ENCODE measurements around the gene IDS.
"Not testable (repeated sequence)": the region's sequence is repeated elsewhere in the genome, so short reads cannot be mapped to it uniquely, and the experiment has no call there.

DNA sequence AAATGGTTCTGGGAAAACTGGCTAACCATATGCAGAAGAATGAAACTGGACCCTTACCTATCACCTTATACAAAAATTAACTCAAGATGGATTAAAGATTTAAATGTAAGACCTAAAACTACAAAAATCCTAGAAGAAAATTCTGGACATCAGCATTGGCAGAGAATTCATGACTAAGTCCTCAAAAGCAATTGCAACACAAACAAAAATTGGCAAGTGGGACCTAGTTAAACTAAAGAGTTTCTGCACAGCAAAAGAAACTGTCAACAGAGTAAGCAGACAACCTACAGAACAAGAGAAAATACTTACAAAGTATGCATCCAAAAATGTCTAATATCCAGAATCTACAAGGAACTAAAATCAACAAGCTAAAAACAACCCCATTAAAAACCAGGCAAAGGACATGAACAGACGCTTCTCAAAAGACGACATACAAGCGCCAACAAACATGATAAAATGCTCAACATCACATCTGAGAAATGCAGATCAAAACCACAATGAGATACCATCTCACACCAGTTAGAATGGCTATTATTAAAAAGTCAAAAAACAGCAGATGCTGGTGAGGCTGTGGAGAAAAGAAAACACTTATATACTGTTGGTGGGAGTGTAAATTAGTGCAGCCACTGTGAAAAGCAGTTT is 15.7 kb upstream of the IDS start:
- TF ChIP-seq, protein P1, sequence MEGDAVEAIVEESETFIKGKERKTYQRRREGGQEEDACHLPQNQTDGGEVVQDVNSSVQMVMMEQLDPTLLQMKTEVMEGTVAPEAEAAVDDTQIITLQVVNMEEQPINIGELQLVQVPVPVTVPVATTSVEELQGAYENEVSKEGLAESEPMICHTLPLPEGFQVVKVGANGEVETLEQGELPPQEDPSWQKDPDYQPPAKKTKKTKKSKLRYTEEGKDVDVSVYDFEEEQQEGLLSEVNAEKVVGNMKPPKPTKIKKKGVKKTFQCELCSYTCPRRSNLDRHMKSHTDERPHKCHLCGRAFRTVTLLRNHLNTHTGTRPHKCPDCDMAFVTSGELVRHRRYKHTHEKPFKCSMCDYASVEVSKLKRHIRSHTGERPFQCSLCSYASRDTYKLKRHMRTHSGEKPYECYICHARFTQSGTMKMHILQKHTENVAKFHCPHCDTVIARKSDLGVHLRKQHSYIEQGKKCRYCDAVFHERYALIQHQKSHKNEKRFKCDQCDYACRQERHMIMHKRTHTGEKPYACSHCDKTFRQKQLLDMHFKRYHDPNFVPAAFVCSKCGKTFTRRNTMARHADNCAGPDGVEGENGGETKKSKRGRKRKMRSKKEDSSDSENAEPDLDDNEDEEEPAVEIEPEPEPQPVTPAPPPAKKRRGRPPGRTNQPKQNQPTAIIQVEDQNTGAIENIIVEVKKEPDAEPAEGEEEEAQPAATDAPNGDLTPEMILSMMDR (IDR thresholded peaks at IDR 0.05), result not testable (repeated sequence)
- not testable (repeated sequence) for TF ChIP-seq POLR2A (IDR thresholded peaks at IDR 0.05)

All from testis (tissue), 2 donors.